Activated naive CD4-positive, alpha-beta T cell treated with anti-CD3 and anti-CD28 coated beads, Interleukin-2, amount 10 ng/mL, durations not matched to agents 7 days and 5 days (primary cell): ENCODE results near the gene AK1.
A peak's percentile ranks its signal among the peaks of the same experiment; 100 is the strongest.

ENCODE experiments used
- CTCF ChIA-PET: fragments of 350-600 bp; sonication (Branson Sonifier 250); formaldehyde crosslinking; loops from one replicate; lab custom pipeline; 2021; ENCODE audit warnings: antibody characterized with exemption; lab: Charles Lee
- DNase-seq: peaks from one replicate; pipeline ENCODE4 v3.0.0-alpha.2; 2020
- H3K27ac Mint-ChIP-seq: one replicate; pipeline ENCODE4 v1.8.0; 2021; ENCODE audit warnings: mild to moderate bottlenecking, moderate library complexity, mixed read lengths
- H3K27me3 Mint-ChIP-seq: one replicate; pipeline ENCODE4 v1.8.0; 2021; ENCODE audit warnings: mild to moderate bottlenecking, mixed read lengths
- H3K36me3 Mint-ChIP-seq: one replicate; pipeline ENCODE4 v1.8.0; 2021; ENCODE audit warnings: mixed read lengths
- H3K4me1 Mint-ChIP-seq: one replicate; pipeline ENCODE4 v1.8.0; 2021; ENCODE audit warnings: mixed read lengths
- H3K4me3 Mint-ChIP-seq: one replicate; pipeline ENCODE4 v1.8.0; 2021; ENCODE audit warnings: mild to moderate bottlenecking, moderate library complexity, mixed read lengths
- H3K9me3 Mint-ChIP-seq: one replicate; pipeline ENCODE4 v1.8.0; 2021; ENCODE audit warnings: mixed read lengths

The AK1 gene

DNA sequence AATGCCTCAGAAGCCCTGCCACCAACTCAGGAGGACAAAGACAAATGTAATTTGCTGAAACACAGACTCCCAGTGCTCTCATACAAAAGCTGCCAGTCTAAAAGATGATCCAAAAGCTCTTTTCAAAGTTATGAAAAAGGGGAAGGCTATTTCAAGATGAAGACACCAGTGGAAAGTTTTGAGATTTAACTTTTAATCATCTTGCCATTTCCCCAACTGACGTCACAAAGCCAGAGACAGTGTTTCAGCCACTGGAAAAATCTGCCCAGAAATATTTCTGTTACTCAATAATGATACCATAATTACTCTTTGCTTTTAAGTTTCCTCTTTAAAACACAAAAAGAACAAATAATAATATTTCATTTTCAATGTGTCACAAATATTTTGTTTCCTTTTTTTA, 43.9 kb downstream of the AK1 start:
- CTCF ChIA-PET, result no interaction called here
- Mint-ChIP-seq H3K4me3 (no peak overlapping the region), H3K4me1 (peaks cover 13% of the 10 kb centered on the region), H3K36me3 (peaks cover 6% of the 10 kb centered on the region), H3K27ac (no peak overlapping the region), H3K9me3 (no peaks in the 10 kb centered on the region), H3K27me3 (no peaks in the 10 kb centered on the region)
- no peak for DNase-seq

DNA sequence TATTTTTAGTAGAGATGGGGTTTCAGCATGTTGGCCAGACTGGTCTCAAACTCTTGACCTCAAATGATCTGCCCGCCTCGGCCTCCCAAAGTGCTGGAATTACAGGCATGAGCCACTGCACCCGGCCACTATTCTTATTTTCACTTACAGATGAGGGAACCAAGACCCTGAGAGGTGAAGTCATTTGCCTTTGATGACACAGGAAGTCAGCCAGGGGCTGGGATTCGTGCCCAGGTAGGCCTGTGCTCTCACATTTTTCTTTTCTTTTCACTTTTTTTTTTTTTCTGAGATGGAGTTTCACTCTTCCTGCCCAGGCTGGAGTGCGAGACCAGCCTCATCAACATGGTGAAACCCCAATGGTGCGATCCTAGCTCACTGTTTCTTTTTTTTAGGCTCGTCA, 45.2 kb downstream of the AK1 start:
- Mint-ChIP-seq H3K4me3 (no peak overlapping the region), H3K4me1 (peaks cover 13% of the 10 kb centered on the region), H3K9me3 (no peaks in the 10 kb centered on the region), H3K36me3 (peaks cover 7% of the 10 kb centered on the region), H3K27me3 (no peaks in the 10 kb centered on the region), H3K27ac (peak overlapping the region; percentile 84)
- DNase-seq, result peak; percentile 49
- CTCF ChIA-PET, result interaction anchor here (2.2 kb wide), 1 partner anchor 38 kb away, joined by 6 read pairs; no protein-coding TSS in a partner anchor

DNA sequence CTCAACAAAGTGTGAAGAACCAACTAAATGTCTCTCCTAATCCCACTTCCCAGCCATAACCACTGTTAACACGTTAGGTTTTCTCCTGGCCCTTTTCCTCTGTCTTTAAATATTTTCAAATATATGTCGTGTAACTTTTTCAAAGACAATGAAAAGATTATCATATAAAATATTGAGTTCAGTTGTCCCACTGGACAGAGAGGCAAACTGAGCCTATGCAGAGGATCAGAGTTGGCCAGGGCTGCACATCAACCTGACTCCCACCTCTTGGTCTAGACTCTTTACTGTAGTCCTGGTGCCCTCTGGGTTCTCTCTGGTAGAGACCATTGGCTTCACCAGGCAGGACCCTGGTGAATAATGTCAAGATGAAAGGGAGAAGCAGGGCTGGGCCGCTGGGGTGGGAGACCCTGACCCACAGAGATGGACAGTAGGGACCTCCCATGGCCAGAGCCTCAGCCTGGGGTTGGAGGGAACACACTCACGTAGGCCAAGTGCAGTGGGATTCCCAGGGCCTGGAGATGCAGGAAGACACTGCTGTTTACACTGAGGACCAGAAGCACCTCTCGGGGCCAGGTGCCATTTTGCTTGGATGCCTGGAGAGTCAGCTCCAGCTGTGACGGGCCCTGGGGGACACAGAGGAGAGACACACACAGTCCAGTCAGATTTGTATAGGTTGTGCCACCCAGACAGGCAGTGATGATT, 48.1 kb downstream of the AK1 start:
- CTCF ChIA-PET, result no interaction called here
- Mint-ChIP-seq H3K9me3 (no peaks in the 10 kb centered on the region), H3K4me3 (no peak overlapping the region), H3K27ac (no peak overlapping the region), H3K36me3 (peaks cover 16% of the 10 kb centered on the region), H3K27me3 (no peaks in the 10 kb centered on the region), H3K4me1 (peaks cover 13% of the 10 kb centered on the region)
- no peak for DNase-seq

DNA sequence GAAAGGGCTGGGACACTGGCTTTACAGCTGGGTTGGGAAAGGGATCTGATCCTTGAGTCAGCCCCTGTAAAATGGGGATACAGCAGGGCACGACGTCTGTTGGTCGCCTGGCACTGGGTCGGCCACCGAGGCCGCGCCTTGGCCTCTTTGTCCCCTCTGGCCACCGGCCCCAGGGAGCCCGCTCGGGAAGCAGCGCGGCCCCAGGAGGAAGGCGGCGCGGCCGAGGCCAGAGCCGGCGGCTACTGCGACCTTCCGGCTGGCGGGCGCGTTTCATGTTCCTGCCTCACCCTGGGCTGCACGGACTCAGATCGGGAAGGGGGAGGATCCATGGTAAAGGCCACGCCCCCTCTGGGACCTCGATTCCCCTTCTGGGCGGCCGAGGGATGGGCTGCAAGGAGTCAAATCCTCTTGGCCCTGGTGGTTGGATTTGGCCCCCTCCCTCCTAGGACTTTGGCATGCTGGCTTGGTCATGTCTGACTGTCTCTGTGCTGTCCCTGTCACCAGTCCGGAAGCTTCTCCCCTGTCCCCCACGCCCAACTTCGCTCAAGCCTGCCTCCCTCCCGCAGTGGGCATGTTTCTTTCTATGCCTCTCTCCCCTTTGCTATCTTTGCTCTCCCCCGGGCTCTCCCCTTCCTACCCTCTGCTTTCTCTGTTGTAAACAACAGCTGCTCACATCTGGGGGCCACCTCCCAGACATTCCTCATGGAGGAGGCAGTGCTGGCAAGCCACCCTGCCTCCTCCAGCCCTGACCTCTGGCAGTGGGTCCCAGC, 49.0 kb downstream of the AK1 start:
- no peaks in the 10 kb centered on the region for H3K27me3 Mint-ChIP-seq
- H3K4me3 Mint-ChIP-seq, result no peak overlapping the region
- H3K9me3 Mint-ChIP-seq, result no peaks in the 10 kb centered on the region
- no peak overlapping the region for H3K27ac Mint-ChIP-seq
- DNase-seq, result no peak
- H3K4me1 Mint-ChIP-seq, result peaks cover 9% of the 10 kb centered on the region
- H3K36me3 Mint-ChIP-seq, result peaks cover 20% of the 10 kb centered on the region
- CTCF ChIA-PET, result no interaction called here

DNA sequence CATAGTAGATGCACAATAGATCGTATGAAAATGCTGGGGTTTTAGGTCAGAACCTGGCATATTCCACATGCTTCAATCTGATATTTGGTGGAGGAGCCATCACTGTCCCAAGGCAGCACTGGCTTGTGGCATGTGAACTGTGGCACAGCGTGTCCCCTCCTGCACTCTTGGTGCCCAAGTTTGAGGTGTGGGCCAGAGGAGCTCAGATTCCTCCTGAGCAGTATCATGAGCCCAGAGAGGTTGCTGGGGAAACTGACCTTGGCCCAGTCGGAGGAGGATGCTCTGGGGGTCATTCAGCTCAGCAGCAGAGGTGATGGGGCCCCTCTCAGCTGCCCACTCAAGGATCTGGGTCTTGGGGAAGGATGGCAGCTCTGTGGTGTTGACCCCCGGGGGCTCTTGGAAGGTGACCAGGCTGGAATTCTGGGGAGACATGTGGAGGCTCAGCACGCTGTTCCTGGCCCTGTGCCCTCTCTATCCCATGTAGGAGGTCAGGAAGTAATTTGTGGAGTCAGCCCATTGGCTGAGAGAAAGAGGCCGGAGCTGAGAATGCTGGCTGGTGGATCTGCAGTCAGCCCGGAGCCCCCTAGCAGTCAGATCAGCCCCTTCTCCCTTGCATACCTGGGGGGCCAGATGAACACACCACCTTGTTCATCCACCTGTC, 51.1 kb downstream of the AK1 start:
- Mint-ChIP-seq H3K9me3 (no peaks in the 10 kb centered on the region), H3K4me1 (no peaks in the 10 kb centered on the region), H3K36me3 (peaks cover 20% of the 10 kb centered on the region), H3K27me3 (no peaks in the 10 kb centered on the region), H3K27ac (no peak overlapping the region), H3K4me3 (no peak overlapping the region)
- CTCF ChIA-PET, result interaction anchor here (1.0 kb wide), 1 partner anchor 43 kb away, joined by 5 read pairs; no protein-coding TSS in a partner anchor
- no peak for DNase-seq

DNA sequence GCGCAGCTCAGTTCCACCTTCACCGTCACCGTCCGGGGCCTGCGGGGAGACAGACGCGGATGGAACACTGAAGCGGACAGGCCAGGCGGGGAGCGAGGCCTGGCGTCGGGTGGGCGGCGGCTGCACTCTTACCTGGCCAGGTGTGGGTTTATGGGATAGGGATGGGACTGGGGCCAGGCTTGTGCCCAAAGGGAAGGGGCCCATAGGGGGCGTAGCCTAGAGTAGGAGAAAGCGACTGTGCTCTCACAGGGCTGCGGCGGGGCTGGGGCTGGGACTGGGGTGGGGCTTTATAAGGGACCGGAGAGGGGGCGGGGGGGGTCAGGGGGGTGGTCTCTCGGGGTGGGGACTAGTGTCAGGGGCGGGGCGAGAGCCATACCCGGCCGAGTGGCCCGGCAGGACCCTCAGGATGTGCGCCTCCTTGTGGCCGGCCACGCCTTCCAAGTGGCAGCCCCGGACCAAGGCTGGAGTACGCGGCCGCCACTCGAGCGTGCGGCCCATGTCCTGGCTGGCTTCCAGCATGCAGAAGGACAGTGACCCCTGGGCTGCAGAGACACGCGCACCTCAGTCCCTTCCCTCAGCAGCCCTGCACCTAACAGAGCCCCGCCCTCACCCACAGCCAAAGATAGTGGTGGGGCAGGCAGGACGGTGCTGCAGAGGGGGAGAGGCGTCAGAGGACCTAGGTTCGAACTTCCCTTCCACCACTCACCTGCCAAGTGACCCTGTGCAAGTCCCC, 52.0 kb downstream of the AK1 start:
- DNase-seq, result no peak
- no peak overlapping the region for H3K27ac Mint-ChIP-seq
- no peak overlapping the region for H3K4me3 Mint-ChIP-seq
- no peaks in the 10 kb centered on the region for H3K27me3 Mint-ChIP-seq
- H3K4me1 Mint-ChIP-seq, result no peaks in the 10 kb centered on the region
- peaks cover 22% of the 10 kb centered on the region for H3K36me3 Mint-ChIP-seq
- CTCF ChIA-PET, result interaction anchor here (1.0 kb wide), 1 partner anchor 44 kb away, joined by 5 read pairs; no protein-coding TSS in a partner anchor
- no peaks in the 10 kb centered on the region for H3K9me3 Mint-ChIP-seq

DNA sequence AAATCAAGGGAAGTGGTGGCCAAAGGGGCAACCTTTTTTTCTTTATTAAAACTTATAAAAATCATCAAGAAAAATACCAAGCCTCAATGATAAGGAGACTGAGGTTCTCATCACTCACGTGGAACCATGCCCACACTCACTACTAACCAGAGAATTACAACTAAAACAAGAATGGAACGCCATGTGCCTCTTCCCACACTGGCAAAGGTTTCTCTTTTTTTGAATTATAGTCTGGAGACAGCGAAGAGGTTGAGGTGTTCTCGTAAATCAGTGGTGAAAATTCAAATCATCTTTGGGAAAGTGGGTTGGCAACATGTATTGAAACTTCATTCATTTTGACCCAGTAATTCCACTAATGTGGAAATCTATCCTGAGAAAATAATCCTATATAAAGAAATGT, 55.4 kb downstream of the AK1 start:
- CTCF ChIA-PET, result no interaction called here
- no peak overlapping the region for H3K4me3 Mint-ChIP-seq
- DNase-seq, result no peak
- no peaks in the 10 kb centered on the region for H3K9me3 Mint-ChIP-seq
- H3K27ac Mint-ChIP-seq, result no peak overlapping the region
- H3K4me1 Mint-ChIP-seq, result no peaks in the 10 kb centered on the region
- no peaks in the 10 kb centered on the region for H3K27me3 Mint-ChIP-seq
- H3K36me3 Mint-ChIP-seq, result peaks cover 28% of the 10 kb centered on the region

DNA sequence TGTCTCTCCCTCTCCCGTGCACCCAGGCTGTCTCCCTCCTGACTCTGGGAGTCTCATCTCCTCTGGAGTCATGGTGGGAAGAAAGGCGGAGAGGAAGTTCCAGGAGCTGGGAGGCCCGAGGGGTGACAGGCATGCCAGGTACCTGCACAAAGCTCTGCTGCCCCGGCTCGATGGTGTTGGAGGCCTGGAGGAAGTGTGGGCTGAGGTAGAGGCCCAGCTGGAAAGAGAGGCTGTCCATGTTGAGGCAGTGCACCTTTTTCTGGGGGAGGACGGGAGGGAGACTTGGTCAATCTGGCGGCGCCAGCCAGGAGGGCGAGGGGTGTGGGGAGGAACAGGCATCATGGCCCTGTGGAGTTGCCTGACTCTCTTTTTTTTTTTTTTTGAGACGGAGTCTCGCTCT, 58.9 kb downstream of the AK1 start:
- H3K9me3 Mint-ChIP-seq, result no peaks in the 10 kb centered on the region
- no peak for DNase-seq
- CTCF ChIA-PET, result no interaction called here
- H3K4me1 Mint-ChIP-seq, result no peaks in the 10 kb centered on the region
- H3K27me3 Mint-ChIP-seq, result no peaks in the 10 kb centered on the region
- no peak overlapping the region for H3K27ac Mint-ChIP-seq
- no peak overlapping the region for H3K4me3 Mint-ChIP-seq
- H3K36me3 Mint-ChIP-seq, result peaks cover 26% of the 10 kb centered on the region

DNA sequence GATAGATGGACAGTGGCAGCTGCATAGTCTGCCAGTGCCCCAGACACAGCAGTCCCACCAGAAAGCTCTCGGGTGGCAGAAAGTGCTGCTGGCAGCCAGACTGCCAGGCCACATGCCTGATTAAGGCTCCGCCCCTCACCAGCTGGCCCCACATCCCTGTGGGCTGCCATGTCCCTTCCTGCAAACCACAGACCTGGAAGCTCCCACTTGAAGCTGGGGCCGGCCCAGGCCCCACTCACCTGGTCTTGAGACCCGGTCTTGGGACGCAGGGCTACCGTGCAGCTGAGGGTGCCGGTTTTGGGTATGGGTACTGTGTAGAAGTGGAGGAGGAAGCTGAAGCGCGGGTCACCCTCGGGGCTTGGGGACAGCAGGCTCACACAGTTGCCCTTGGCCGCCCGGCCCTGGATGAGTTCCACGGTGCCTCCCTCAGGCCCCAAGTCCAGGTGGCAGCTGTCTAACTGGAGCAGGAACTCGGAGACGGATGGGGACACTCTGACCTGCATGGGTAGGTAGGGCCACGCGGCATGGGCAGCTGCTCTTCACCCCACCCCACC, 59.5 kb downstream of the AK1 start:
- no peak for DNase-seq
- H3K4me3 Mint-ChIP-seq, result no peak overlapping the region
- no peaks in the 10 kb centered on the region for H3K27me3 Mint-ChIP-seq
- peaks cover 31% of the 10 kb centered on the region for H3K36me3 Mint-ChIP-seq
- CTCF ChIA-PET, result interaction anchor here (1.3 kb wide), 1 partner anchor 52 kb away, joined by 4 read pairs; no protein-coding TSS in a partner anchor
- no peaks in the 10 kb centered on the region for H3K4me1 Mint-ChIP-seq
- H3K27ac Mint-ChIP-seq, result no peak overlapping the region
- no peaks in the 10 kb centered on the region for H3K9me3 Mint-ChIP-seq

DNA sequence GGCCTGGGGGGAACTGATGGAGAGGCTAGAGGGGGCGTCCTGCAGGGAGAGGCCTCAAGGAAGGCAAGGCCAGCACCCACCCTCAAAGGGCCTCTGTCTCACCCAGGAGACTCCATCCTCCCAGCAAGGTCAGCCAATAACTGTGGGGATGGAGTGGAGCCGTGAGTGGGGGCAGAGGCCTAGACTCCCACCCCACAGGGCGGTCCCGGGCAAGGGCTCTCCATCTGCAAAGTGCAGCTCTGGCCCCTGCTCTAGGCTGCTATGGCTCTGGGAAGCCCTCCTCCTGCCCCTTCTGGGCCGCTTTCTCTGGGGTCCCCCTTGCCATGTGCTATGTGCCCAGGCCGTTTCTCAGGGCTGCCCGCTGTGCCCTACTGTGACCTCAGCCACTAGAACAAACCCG, 60.7 kb downstream of the AK1 start:
- DNase-seq, result no peak
- Mint-ChIP-seq H3K36me3 (peaks cover 35% of the 10 kb centered on the region), H3K4me1 (no peaks in the 10 kb centered on the region), H3K27me3 (no peaks in the 10 kb centered on the region), H3K27ac (no peak overlapping the region), H3K4me3 (no peak overlapping the region), H3K9me3 (no peaks in the 10 kb centered on the region)
- CTCF ChIA-PET, result interaction anchor here (1.3 kb wide), 1 partner anchor 53 kb away, joined by 4 read pairs; no protein-coding TSS in a partner anchor
